Fibroblast of lung (primary cell): Measurements from ENCODE around the gene HHAT. TPM values are rescaled to one million over a fixed set of nuclear protein-coding genes. Genes with fewer than 3 reads are reported as not detected.

ENCODE experiments used
- DNase-seq, 2 donors: peaks; one replicate each; pipeline versions ENCODE4 v3.0.0 to v3.0.0-alpha.2; 2010; ENCODE audit warnings: low read depth in 2 of 2
- H2AFZ ChIP-seq: 2 replicates; pipeline ENCODE4 v1.5.1; 2012; ENCODE audit warnings: low read length, control low read depth, inconsistent platforms
- H3K27ac ChIP-seq: 2 replicates; pipeline ENCODE4 v1.5.1; 2011; ENCODE audit warnings: low read length, control low read depth; ENCODE audit not compliant: insufficient read depth
- H3K27me3 ChIP-seq: 2 replicates; pipeline ENCODE4 v1.5.1; 2011; ENCODE audit warnings: mild to moderate bottlenecking, low read length; ENCODE audit not compliant: control insufficient read depth, insufficient read depth
- H3K36me3 ChIP-seq: 2 replicates; pipeline ENCODE4 v1.5.1; 2011; ENCODE audit warnings: low read length; ENCODE audit not compliant: control insufficient read depth, insufficient read depth
- H3K4me1 ChIP-seq: 2 replicates; pipeline ENCODE4 v1.5.1; 2011; ENCODE audit warnings: low read length; ENCODE audit not compliant: control insufficient read depth, insufficient read depth; ENCODE audit errors: extremely low read depth
- H3K4me2 ChIP-seq: 2 replicates; pipeline ENCODE4 v1.5.1; 2011; ENCODE audit warnings: low read length, control low read depth; ENCODE audit not compliant: insufficient read depth; ENCODE audit errors: extremely low read depth
- H3K4me3 ChIP-seq, 4 experiments: fragments of 200-600 bp in 1 of 4; sonication (generic) in 1 of 4; replicated peaks in 1 of 4; 2 replicates each; pipeline ENCODE4 v1.5.1; 2011 to 2016; ENCODE audit warnings: low read length in 4 of 4, low read depth in 3 of 4, mild to moderate bottlenecking in 3 of 4, control low read depth in 2 of 4, inconsistent platforms in 1 of 4, mixed read lengths in 1 of 4; ENCODE audit not compliant: insufficient read depth in 1 of 4; ENCODE audit errors: control extremely low read depth in 1 of 4
- H3K79me2 ChIP-seq: 2 replicates; pipeline ENCODE4 v1.5.1; 2012; ENCODE audit warnings: mild to moderate bottlenecking, low read length, inconsistent platforms; ENCODE audit not compliant: control insufficient read depth, insufficient read depth
- H3K9ac ChIP-seq: 2 replicates; pipeline ENCODE4 v1.5.1; 2011; ENCODE audit warnings: mild to moderate bottlenecking, low read length, control low read depth; ENCODE audit not compliant: insufficient read depth
- H3K9me3 ChIP-seq: 2 replicates; pipeline ENCODE4 v1.5.1; 2012; ENCODE audit warnings: low read depth, low read length; ENCODE audit not compliant: control insufficient read depth, insufficient read depth
- H4K20me1 ChIP-seq: 2 replicates; pipeline ENCODE4 v1.5.1; 2011; ENCODE audit warnings: low read length; ENCODE audit not compliant: control insufficient read depth, insufficient read depth; ENCODE audit errors: extremely low read depth
- EZH2 ChIP-seq: IDR thresholded peaks from 2 replicates; pipeline ENCODE4 v1.5.1; 2012; ENCODE audit warnings: low read length, control low read depth, mild to moderate bottlenecking; ENCODE audit errors: missing control alignments
- polyA plus RNA-seq, 2 donors: library from polyadenylated mRNA; depleted of rRNA in 1 of 2; stranded (reverse) in 1 of 2; unstranded in 1 of 2; fragments of >200 nt; gene quantifications; 2 replicates each; pipeline ENCODE4 v1.2.1, GENCODE V29; 2011 to 2012; ENCODE audit warnings: missing spikeins in 1 of 2
- total RNA-seq: library from RNA; depleted of rRNA; stranded (reverse); fragments of >200 nt; gene quantifications from 2 replicates; pipeline ENCODE4 v1.2.1, GENCODE V29; 2014
- TF ChIP-seq, protein P1 (sequence below), 2 donors: IDR thresholded peaks in 1 of 2; conservative IDR thresholded peaks in 1 of 2; 1 replicate in 1 of 2; 2 replicates in 1 of 2; pipeline ENCODE4 v1.5.1; 2011 to 2012; ENCODE audit warnings: low read length in 2 of 2, control low read depth in 1 of 2, inconsistent platforms in 1 of 2, low read depth in 1 of 2, mild to moderate bottlenecking in 1 of 2

The HHAT gene
- total and polyA plus RNA-seq, 2 donors (not counting 1 experiment from before 2014, with no cell fraction given): 3.6 to 4.8 TPM

GRCh38 chr1:210631399-210631798 is 302.7 kb downstream of the HHAT start:
- no peaks in the 10 kb centered on the region for H3K27me3 ChIP-seq
- no peak overlapping the region for H3K4me2 ChIP-seq
- no peaks in the 10 kb centered on the region for H3K4me1 ChIP-seq
- TF ChIP-seq, protein P1, sequence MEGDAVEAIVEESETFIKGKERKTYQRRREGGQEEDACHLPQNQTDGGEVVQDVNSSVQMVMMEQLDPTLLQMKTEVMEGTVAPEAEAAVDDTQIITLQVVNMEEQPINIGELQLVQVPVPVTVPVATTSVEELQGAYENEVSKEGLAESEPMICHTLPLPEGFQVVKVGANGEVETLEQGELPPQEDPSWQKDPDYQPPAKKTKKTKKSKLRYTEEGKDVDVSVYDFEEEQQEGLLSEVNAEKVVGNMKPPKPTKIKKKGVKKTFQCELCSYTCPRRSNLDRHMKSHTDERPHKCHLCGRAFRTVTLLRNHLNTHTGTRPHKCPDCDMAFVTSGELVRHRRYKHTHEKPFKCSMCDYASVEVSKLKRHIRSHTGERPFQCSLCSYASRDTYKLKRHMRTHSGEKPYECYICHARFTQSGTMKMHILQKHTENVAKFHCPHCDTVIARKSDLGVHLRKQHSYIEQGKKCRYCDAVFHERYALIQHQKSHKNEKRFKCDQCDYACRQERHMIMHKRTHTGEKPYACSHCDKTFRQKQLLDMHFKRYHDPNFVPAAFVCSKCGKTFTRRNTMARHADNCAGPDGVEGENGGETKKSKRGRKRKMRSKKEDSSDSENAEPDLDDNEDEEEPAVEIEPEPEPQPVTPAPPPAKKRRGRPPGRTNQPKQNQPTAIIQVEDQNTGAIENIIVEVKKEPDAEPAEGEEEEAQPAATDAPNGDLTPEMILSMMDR (conservative IDR thresholded peaks at IDR 0.05 in 1 of 2, IDR thresholded peaks at IDR 0.05 in 1 of 2; ENCODE audit: low read depth in 1 of 2, low read length in 2 of 2): no peak
- H3K79me2 ChIP-seq: no peaks in the 10 kb centered on the region
- H3K9me3 ChIP-seq: no peaks in the 10 kb centered on the region
- H3K4me3 ChIP-seq: no peak overlapping the region
- DNase-seq: no peak
- H3K36me3 ChIP-seq: no peaks in the 10 kb centered on the region
- H3K27ac ChIP-seq: no peak overlapping the region
- H2AFZ ChIP-seq: no peak overlapping the region
- H3K9ac ChIP-seq: no peak overlapping the region
- H4K20me1 ChIP-seq: no peaks in the 10 kb centered on the region

DNA sequence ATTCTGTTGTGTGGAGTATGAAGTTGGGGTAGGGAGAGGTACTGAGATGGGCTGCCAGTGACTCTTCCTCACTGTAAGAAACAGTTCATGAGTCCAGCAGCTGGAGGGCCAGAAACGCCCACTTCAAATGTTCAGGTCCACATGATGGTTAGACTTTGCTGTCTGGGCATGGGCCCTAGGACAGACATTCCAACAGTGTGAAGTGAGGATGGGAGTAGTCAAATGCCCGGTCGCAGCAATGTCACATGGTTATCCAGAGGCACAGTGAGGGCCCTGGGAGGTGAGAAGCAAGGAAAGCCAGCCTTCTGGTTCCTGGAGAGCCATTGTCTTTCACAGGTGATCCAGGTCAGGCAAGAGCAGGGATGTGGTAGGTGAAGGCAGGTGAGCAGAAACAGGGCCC is 304.4 kb downstream of the HHAT start:
- no peak for DNase-seq
- H3K27ac ChIP-seq: no peak overlapping the region

DNA sequence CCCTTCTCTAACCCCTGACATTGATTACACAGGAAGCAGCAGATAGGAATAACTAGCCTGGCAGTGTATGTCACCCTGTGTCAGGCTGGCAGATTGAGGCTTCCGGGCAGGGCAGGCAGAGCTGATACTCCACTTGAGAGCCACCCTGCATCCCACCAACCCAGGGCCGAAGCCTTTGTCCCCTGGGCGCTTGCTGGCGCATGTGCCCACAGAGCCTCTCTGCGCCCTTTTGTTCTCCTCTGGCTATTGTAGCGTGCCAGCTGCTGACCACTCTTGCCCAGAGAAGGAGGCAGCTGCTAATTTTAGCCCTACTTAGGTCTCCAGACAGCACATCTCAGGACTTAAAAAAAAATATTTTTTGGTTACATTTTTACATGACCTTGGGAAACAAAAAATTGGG is 304.9 kb downstream of the HHAT start:
- no peak for DNase-seq
- no peak overlapping the region for H3K27ac ChIP-seq

More for the DNA sequence above, 304.4 kb downstream of the HHAT start:
- H3K79me2 ChIP-seq: no peaks in the 10 kb centered on the region
- H3K4me1 ChIP-seq: no peaks in the 10 kb centered on the region
- H3K9ac ChIP-seq: no peak overlapping the region
- H3K27me3 ChIP-seq: no peaks in the 10 kb centered on the region
- H4K20me1 ChIP-seq: no peaks in the 10 kb centered on the region
- H2AFZ ChIP-seq: no peak overlapping the region
- TF ChIP-seq EZH2: no peak
- TF ChIP-seq, protein P1 (conservative IDR thresholded peaks at IDR 0.05 in 1 of 2, IDR thresholded peaks at IDR 0.05 in 1 of 2; ENCODE audit: low read depth in 1 of 2, low read length in 2 of 2): no peak
- H3K4me2 ChIP-seq: no peak overlapping the region
- no peaks in the 10 kb centered on the region for H3K36me3 ChIP-seq
- no peaks in the 10 kb centered on the region for H3K9me3 ChIP-seq
- no peak overlapping the region for H3K4me3 ChIP-seq

More for the DNA sequence above, 304.9 kb downstream of the HHAT start:
- no peaks in the 10 kb centered on the region for H3K79me2 ChIP-seq
- H3K4me3 ChIP-seq: no peak overlapping the region
- H3K27me3 ChIP-seq: no peaks in the 10 kb centered on the region
- H3K4me2 ChIP-seq: no peak overlapping the region
- no peaks in the 10 kb centered on the region for H3K9me3 ChIP-seq
- no peaks in the 10 kb centered on the region for H3K4me1 ChIP-seq
- TF ChIP-seq, protein P1 (conservative IDR thresholded peaks at IDR 0.05 in 1 of 2, IDR thresholded peaks at IDR 0.05 in 1 of 2; ENCODE audit: low read depth in 1 of 2, low read length in 2 of 2): no peak
- TF ChIP-seq EZH2: no peak
- no peak overlapping the region for H3K9ac ChIP-seq
- H4K20me1 ChIP-seq: no peaks in the 10 kb centered on the region
- no peaks in the 10 kb centered on the region for H3K36me3 ChIP-seq
- no peak overlapping the region for H2AFZ ChIP-seq
